Mucosa of stomach (tissue), 1 donor: ENCODE measurements around the gene RBM27.
"Not testable (repeated sequence)": the region's sequence is repeated elsewhere in the genome, so short reads cannot be mapped to it uniquely, and the experiment has no call there.

ENCODE experiments used
- H3K27me3 ChIP-seq: one replicate; pipeline ENCODE4 v1.7.0; 2013; ENCODE audit warnings: mild to moderate bottlenecking, low read length; ENCODE audit not compliant: control insufficient read depth, insufficient read depth
- H3K36me3 ChIP-seq: one replicate; pipeline ENCODE4 v1.7.0; 2013; ENCODE audit warnings: low read length; ENCODE audit not compliant: control insufficient read depth, insufficient read depth
- H3K4me1 ChIP-seq: one replicate; pipeline ENCODE4 v1.7.0; 2013; ENCODE audit warnings: mild to moderate bottlenecking, low read length; ENCODE audit not compliant: control insufficient read depth, insufficient read depth
- H3K4me3 ChIP-seq: one replicate; pipeline ENCODE4 v1.7.0; 2013; ENCODE audit warnings: low read length
- H3K9ac ChIP-seq: one replicate; pipeline ENCODE4 v1.7.0; 2013; ENCODE audit warnings: mild to moderate bottlenecking, low read length, moderate library complexity
- H3K9me3 ChIP-seq: one replicate; pipeline ENCODE4 v1.7.0; 2013; ENCODE audit warnings: mild to moderate bottlenecking, low read length, moderate library complexity; ENCODE audit not compliant: control insufficient read depth
- donor health status: Pancreatic carcinoma.

The RBM27 gene, protein sequence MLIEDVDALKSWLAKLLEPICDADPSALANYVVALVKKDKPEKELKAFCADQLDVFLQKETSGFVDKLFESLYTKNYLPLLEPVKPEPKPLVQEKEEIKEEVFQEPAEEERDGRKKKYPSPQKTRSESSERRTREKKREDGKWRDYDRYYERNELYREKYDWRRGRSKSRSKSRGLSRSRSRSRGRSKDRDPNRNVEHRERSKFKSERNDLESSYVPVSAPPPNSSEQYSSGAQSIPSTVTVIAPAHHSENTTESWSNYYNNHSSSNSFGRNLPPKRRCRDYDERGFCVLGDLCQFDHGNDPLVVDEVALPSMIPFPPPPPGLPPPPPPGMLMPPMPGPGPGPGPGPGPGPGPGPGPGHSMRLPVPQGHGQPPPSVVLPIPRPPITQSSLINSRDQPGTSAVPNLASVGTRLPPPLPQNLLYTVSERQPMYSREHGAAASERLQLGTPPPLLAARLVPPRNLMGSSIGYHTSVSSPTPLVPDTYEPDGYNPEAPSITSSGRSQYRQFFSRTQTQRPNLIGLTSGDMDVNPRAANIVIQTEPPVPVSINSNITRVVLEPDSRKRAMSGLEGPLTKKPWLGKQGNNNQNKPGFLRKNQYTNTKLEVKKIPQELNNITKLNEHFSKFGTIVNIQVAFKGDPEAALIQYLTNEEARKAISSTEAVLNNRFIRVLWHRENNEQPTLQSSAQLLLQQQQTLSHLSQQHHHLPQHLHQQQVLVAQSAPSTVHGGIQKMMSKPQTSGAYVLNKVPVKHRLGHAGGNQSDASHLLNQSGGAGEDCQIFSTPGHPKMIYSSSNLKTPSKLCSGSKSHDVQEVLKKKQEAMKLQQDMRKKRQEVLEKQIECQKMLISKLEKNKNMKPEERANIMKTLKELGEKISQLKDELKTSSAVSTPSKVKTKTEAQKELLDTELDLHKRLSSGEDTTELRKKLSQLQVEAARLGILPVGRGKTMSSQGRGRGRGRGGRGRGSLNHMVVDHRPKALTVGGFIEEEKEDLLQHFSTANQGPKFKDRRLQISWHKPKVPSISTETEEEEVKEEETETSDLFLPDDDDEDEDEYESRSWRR

GRCh38 chr5:146203011-146203871, at the start of gene RBM27:
Gene RBM27 (plus strand): TSS chr5:146203605. CDS start chr5:146203766, 161 bp downstream.
- Histone ChIP-seq H3K4me1 (peaks cover 5% of the 10 kb centered on the region), H3K4me3 (peak within 1 kb of the TSS; percentile 75), H3K9ac (peak within 1 kb of the TSS; percentile 92), H3K27me3 (no peaks in the 10 kb centered on the region), H3K36me3 (no peaks in the 10 kb centered on the region), H3K9me3 (no peaks in the 10 kb centered on the region)

- no peaks in the 10 kb centered on the region for H3K4me1 ChIP-seq
Measured at GRCh38 chr5:146158255-146158654, 45.1 kb upstream of the RBM27 start.

GRCh38 chr5:146164382-146164781, 39.0 kb upstream of the RBM27 start:
- Histone ChIP-seq H3K4me1 (no peaks in the 10 kb centered on the region), H3K4me3 (no peak overlapping the region), H3K36me3 (no peaks in the 10 kb centered on the region), H3K9ac (no peak overlapping the region), H3K9me3 (no peaks in the 10 kb centered on the region), H3K27me3 (no peaks in the 10 kb centered on the region)

More at GRCh38 chr5:146158255-146158654, 45.1 kb upstream of the RBM27 start:
- H3K4me3 ChIP-seq: no peak overlapping the region
- no peaks in the 10 kb centered on the region for H3K27me3 ChIP-seq
- H3K9me3 ChIP-seq: no peaks in the 10 kb centered on the region
- H3K36me3 ChIP-seq: no peaks in the 10 kb centered on the region
- H3K9ac ChIP-seq: no peak overlapping the region

- no peaks in the 10 kb centered on the region for H3K27me3 ChIP-seq
- H3K9ac ChIP-seq: no peak overlapping the region
- no peak overlapping the region for H3K4me3 ChIP-seq
- H3K9me3 ChIP-seq: no peaks in the 10 kb centered on the region
- H3K4me1 ChIP-seq: no peaks in the 10 kb centered on the region
- no peaks in the 10 kb centered on the region for H3K36me3 ChIP-seq
Measured at GRCh38 chr5:146165460-146165859, 37.9 kb upstream of the RBM27 start.

GRCh38 chr5:146165903-146166302, 37.5 kb upstream of the RBM27 start:
- H3K9me3 ChIP-seq: no peaks in the 10 kb centered on the region
- H3K9ac ChIP-seq: no peak overlapping the region
- no peaks in the 10 kb centered on the region for H3K4me1 ChIP-seq
- H3K27me3 ChIP-seq: no peaks in the 10 kb centered on the region
- H3K36me3 ChIP-seq: no peaks in the 10 kb centered on the region
- H3K4me3 ChIP-seq: no peak overlapping the region

DNA sequence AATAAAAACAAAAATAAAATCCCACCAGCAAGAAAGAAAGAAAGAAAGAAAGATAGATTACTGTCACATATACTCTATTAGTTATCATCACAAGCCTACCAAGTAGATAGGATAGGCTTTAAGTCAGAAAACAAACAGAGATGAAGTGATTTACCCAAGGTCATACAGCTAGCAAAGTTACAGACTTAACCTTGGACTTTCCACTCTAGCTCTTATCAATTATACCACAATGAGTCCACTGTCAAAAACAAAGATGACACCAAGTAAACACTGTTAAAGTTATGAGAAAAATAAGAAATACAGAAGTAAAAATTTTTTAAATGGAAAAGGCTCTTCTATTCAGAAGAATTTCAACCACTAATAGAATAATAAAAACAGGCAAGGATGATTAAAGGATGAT, 34.3 kb upstream of the RBM27 start:
- no peaks in the 10 kb centered on the region for H3K9me3 ChIP-seq
- no peaks in the 10 kb centered on the region for H3K4me1 ChIP-seq
- H3K9ac ChIP-seq: no peak overlapping the region
- no peak overlapping the region for H3K4me3 ChIP-seq
- H3K27me3 ChIP-seq: no peaks in the 10 kb centered on the region
- no peaks in the 10 kb centered on the region for H3K36me3 ChIP-seq

DNA sequence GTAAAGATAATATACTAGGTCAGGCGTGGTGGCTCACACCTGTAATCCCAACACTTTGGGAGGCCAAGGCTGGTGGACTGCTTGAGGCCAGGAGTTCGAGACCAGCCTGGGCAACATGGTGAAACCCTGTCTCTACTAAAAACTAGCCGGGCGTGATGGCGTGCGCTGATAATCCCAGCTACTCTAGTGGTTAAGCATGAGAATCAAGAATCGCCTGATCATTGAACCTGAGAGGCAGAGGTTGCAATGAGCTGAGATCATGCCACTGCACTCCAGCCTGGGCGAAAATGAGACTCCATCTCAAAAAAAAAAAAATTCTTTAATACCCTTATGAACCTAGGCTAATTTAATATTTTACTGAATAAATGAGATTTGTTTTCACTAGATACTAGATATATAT, 30.4 kb upstream of the RBM27 start:
- not testable (repeated sequence) for H3K36me3 ChIP-seq, H3K4me3 ChIP-seq, H3K9ac ChIP-seq, H3K27me3 ChIP-seq, H3K9me3 ChIP-seq, H3K4me1 ChIP-seq

DNA sequence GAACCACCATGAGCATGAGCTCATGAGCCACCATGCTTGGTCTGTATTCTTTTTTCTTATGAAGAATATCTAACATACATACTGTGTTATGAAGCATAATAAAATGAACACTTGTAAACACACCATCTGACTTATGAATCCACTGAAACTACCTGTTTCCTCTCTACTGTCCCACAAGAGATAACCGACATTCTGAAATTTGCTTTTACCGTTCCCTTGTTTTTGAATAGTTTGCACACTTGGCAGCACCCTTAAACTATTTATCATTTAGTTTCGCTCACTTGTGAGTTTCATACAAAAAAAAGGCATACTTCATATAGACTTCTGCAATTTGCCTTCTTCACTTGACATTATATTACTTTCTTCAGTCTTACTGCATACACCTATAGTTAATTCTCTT, 29.8 kb upstream of the RBM27 start:
- Histone ChIP-seq H3K4me1 (no peaks in the 10 kb centered on the region), H3K36me3 (no peaks in the 10 kb centered on the region), H3K27me3 (no peaks in the 10 kb centered on the region)

GRCh38 chr5:146176805-146177204, 26.6 kb upstream of the RBM27 start:
- no peak overlapping the region for H3K4me3 ChIP-seq
- H3K9ac ChIP-seq: no peak overlapping the region
- H3K9me3 ChIP-seq: no peaks in the 10 kb centered on the region
- H3K27me3 ChIP-seq: no peaks in the 10 kb centered on the region
- no peaks in the 10 kb centered on the region for H3K36me3 ChIP-seq
- H3K4me1 ChIP-seq: peaks cover 5% of the 10 kb centered on the region

More for the DNA sequence above, 29.8 kb upstream of the RBM27 start:
- Histone ChIP-seq H3K9ac (no peak overlapping the region), H3K4me3 (no peak overlapping the region), H3K9me3 (no peaks in the 10 kb centered on the region)

GRCh38 chr5:146179696-146180095, 23.7 kb upstream of the RBM27 start:
- Histone ChIP-seq H3K36me3 (no peaks in the 10 kb centered on the region), H3K9me3 (no peaks in the 10 kb centered on the region), H3K4me3 (no peak overlapping the region), H3K9ac (no peak overlapping the region), H3K27me3 (no peaks in the 10 kb centered on the region), H3K4me1 (peaks cover 5% of the 10 kb centered on the region)

DNA sequence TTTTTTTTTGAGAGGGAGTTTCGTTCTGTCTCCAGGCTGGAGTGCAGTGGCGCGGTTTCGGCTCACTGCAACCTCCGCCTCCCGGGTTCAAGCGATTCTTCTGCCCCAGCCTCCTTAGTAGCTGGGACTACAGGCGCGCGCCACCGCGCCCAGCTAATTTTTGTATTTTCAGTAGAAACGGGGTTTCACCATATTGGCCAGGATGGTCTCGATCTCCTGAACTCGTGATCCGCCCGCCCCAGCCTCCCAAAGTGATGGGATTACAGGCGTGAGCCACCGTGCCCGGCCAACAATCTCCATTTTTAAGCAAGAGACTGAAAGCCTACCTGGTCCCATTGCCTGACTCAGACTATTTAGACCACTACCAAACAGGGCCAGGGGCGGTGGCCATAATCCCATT, 20.0 kb upstream of the RBM27 start:
- not testable (repeated sequence) for H3K4me3 ChIP-seq, H3K36me3 ChIP-seq, H3K4me1 ChIP-seq, H3K9me3 ChIP-seq, H3K27me3 ChIP-seq
- peak overlapping the region; percentile 54 for H3K9ac ChIP-seq
